Ishikawa (cell line): ENCODE results near the gene TCF4.

Experiments used
- NFIC ChIP-seq: IDR thresholded peaks from 2 replicates; pipeline ENCODE4 v1.6.1; 2012
- RAD21 ChIP-seq: IDR thresholded peaks from 2 replicates; pipeline ENCODE4 v1.6.1; 2012; ENCODE audit warnings: low read depth
- TEAD4 ChIP-seq: IDR thresholded peaks from 2 replicates; pipeline ENCODE4 v1.6.1; 2012
- TF ChIP-seq, protein P1 (sequence below): IDR thresholded peaks from 2 replicates; pipeline ENCODE4 v1.6.1; 2012

DNA sequence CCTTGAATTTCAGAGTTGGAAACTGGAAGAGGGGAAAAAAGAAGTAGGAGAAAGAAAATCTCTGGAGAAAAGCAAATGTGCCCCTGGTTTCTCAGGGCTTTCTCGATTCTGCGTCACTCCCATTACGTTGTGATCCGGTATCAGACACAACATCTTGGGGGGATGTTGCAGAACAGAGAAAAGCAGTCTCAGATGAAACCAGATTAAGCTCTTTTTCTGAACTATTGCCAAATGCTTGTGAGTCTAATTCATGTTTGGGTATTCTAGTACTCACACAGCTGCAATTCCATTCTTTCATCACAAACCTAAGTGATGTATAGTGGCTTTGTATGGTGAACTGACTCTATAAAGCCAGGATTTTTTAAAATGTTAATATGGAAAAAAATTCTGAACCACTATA lies 233.2 kb downstream of the TCF4 start:
- TF ChIP-seq TEAD4: no peak
- TF ChIP-seq, protein P1, sequence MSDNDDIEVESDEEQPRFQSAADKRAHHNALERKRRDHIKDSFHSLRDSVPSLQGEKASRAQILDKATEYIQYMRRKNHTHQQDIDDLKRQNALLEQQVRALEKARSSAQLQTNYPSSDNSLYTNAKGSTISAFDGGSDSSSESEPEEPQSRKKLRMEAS: no peak
- no peak for TF ChIP-seq NFIC
- TF ChIP-seq RAD21: no peak
